Uterus (tissue), 4 donors: ENCODE data around the gene SNTG2. TPM values are rescaled to one million over a fixed set of nuclear protein-coding genes. Genes with fewer than 3 reads are reported as not detected.

Source experiments
- DNase-seq, 2 donors: peaks; one replicate each; pipeline ENCODE4 v3.0.0-alpha.2; 2019 to 2020
- H3K27ac ChIP-seq, 2 donors: fragments of 200-600 bp; sonication (generic); 1 replicate in 1 of 2; 2 replicates in 1 of 2; pipeline ENCODE4 v1.5.1; 2016 to 2018
- H3K27me3 ChIP-seq, 2 donors: fragments of 200-600 bp; sonication (generic); one replicate each; pipeline ENCODE4 v1.5.1; 2018 to 2019; ENCODE audit warnings: control low read depth in 1 of 2
- H3K36me3 ChIP-seq, 2 donors: fragments of 200-600 bp; sonication (generic); one replicate each; pipeline ENCODE4 v1.5.1; 2019; ENCODE audit warnings: control low read depth in 1 of 2
- H3K4me1 ChIP-seq, 2 donors: fragments of 200-600 bp; sonication (generic); one replicate each; pipeline ENCODE4 v1.5.1; 2018 to 2019; ENCODE audit warnings: control low read depth in 1 of 2
- H3K4me3 ChIP-seq, 2 donors: fragments of 200-600 bp; sonication (generic); 1 replicate in 1 of 2; 2 replicates in 1 of 2; pipeline ENCODE4 v1.5.1; 2018 to 2019; ENCODE audit warnings: mild to moderate bottlenecking in 1 of 2
- H3K9me3 ChIP-seq, 2 donors: fragments of 200-600 bp; sonication (generic); one replicate each; pipeline ENCODE4 v1.5.1; 2019; ENCODE audit warnings: control low read depth in 1 of 2
- POLR2A ChIP-seq, 2 donors: fragments of 450-650 bp; IDR thresholded peaks; one replicate each; pipeline ENCODE4 v1.6.1; 2016; ENCODE audit warnings: antibody characterized with exemption in 2 of 2, mild to moderate bottlenecking in 1 of 2, moderate library complexity in 1 of 2
- intact Hi-C: fragments of 100-400 bp; cut with DNase I; formaldehyde crosslinking; loops from one replicate; pipeline ENCODE4 v1.15.1; 2023; ENCODE audit warnings: low total_unique reads
- total RNA-seq, 4 donors: library from RNA; depleted of rRNA in 3 of 4; stranded (reverse); fragments of >200 nt in 3 of 4; gene quantifications; one replicate each; pipeline versions ENCODE4 v1.1.0 to v1.2.4, GENCODE V29; 2014 to 2023
- TF ChIP-seq, protein P1 (sequence below), 4 experiments: fragments of 200-600 bp in 2 of 4; fragments of 450-650 bp in 2 of 4; sonication (generic) in 2 of 4; IDR thresholded peaks; one replicate each; pipeline ENCODE4 v1.5.1; 2016 to 2019; ENCODE audit warnings: antibody characterized with exemption in 4 of 4, mild to moderate bottlenecking in 2 of 4, moderate library complexity in 1 of 4
- donor health status: DM: yes; HTN: yes; CAD: no.

SNTG2 gene
- total RNA-seq, 4 donors from 2014 or later = 3.2 to 46.2 (median 31.4) TPM

- DNase-seq = no peak
- Histone ChIP-seq H3K36me3 (no peaks in the 10 kb centered on the region), H3K27me3 (no peaks in the 10 kb centered on the region), H3K4me3 (no peak overlapping the region), H3K9me3 (no peaks in the 10 kb centered on the region), H3K4me1 (no peaks in the 10 kb centered on the region), H3K27ac (peak overlapping the region; percentile 29 to 56)
- TF ChIP-seq, protein P1, sequence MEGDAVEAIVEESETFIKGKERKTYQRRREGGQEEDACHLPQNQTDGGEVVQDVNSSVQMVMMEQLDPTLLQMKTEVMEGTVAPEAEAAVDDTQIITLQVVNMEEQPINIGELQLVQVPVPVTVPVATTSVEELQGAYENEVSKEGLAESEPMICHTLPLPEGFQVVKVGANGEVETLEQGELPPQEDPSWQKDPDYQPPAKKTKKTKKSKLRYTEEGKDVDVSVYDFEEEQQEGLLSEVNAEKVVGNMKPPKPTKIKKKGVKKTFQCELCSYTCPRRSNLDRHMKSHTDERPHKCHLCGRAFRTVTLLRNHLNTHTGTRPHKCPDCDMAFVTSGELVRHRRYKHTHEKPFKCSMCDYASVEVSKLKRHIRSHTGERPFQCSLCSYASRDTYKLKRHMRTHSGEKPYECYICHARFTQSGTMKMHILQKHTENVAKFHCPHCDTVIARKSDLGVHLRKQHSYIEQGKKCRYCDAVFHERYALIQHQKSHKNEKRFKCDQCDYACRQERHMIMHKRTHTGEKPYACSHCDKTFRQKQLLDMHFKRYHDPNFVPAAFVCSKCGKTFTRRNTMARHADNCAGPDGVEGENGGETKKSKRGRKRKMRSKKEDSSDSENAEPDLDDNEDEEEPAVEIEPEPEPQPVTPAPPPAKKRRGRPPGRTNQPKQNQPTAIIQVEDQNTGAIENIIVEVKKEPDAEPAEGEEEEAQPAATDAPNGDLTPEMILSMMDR (IDR thresholded peaks at IDR 0.05) = peak in 2 of 4 experiments; percentile 38 to 46
- TF ChIP-seq POLR2A (IDR thresholded peaks at IDR 0.05) = no peak
- intact Hi-C loops = no loop called here
Measured at GRCh38 chr2:1140389-1141003, 189.8 kb downstream of the SNTG2 start.

GRCh38 chr2:1141079-1141478 lies 190.4 kb downstream of the SNTG2 start:
- intact Hi-C loops = no loop called here
- H3K27ac ChIP-seq = peak overlapping the region in 1 of 2 donors; percentile 68
- no peaks in the 10 kb centered on the region for H3K27me3 ChIP-seq
- H3K36me3 ChIP-seq = no peaks in the 10 kb centered on the region
- H3K4me3 ChIP-seq = no peak overlapping the region
- no peaks in the 10 kb centered on the region for H3K9me3 ChIP-seq
- DNase-seq = no peak
- H3K4me1 ChIP-seq = no peaks in the 10 kb centered on the region
- no peak for TF ChIP-seq POLR2A (IDR thresholded peaks at IDR 0.05)
- TF ChIP-seq, protein P1 (IDR thresholded peaks at IDR 0.05) = no peak

GRCh38 chr2:1143129-1143528 lies 192.5 kb downstream of the SNTG2 start:
- H3K36me3 ChIP-seq = no peaks in the 10 kb centered on the region
- no peak overlapping the region for H3K4me3 ChIP-seq
- no peak for DNase-seq
- no peak for TF ChIP-seq POLR2A (IDR thresholded peaks at IDR 0.05)
- TF ChIP-seq, protein P1 (IDR thresholded peaks at IDR 0.05) = no peak
- H3K27me3 ChIP-seq = no peaks in the 10 kb centered on the region
- H3K4me1 ChIP-seq = no peaks in the 10 kb centered on the region
- intact Hi-C loops = no loop called here
- H3K27ac ChIP-seq = no peak overlapping the region
- no peaks in the 10 kb centered on the region for H3K9me3 ChIP-seq

DNA sequence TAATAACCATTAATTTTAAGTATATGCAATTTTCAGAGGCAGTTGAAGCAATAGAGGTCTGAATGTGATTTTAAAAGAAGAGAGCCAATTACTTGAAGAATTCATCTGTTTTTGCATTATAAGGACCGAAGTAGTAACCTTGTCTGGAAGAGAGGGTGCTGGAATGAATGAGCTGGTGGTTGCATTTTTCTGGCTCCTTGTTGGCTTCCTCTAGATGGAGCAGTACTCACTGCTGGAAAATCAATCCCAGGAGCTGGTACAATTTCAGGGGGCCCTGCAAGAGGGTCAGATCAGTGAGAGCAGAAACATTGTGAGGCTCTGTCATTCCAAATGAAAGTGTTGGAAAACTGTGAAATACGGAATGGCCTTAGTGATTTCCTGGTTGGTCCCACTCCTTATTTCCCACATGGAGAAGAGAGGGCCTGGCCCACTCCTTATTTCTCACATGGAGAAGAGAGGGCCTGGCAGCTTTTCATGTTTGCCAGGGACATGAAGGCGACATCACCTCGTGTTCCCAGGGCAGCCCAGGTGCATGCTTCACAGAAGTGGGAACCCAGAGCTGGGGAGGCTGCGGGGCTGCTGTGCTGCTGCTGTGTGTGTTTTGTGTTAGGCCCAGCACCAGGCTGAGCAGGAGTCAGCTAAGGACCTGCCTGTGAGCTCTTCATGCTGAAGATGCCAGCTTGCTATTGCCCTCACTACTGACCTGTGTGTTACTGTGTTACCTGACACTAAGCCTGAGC lies 197.4 kb downstream of the SNTG2 start:
- no peak overlapping the region for H3K27ac ChIP-seq
- TF ChIP-seq, protein P1 (IDR thresholded peaks at IDR 0.05) = no peak
- TF ChIP-seq POLR2A (IDR thresholded peaks at IDR 0.05) = no peak
- intact Hi-C loops = no loop called here

More for the DNA sequence above, 197.4 kb downstream of the SNTG2 start:
- DNase-seq = no peak
- Histone ChIP-seq H3K4me1 (no peaks in the 10 kb centered on the region), H3K4me3 (no peak overlapping the region), H3K27me3 (no peaks in the 10 kb centered on the region), H3K9me3 (no peaks in the 10 kb centered on the region), H3K36me3 (no peaks in the 10 kb centered on the region)
